GM13977 (cell line): ENCODE results near the gene TTYH2.

Experiments used
- DNase-seq: peaks from one replicate; pipeline ENCODE4 v3.0.0; 2012; ENCODE audit warnings: low spot score
- in situ Hi-C: fragments of 300-500 bp; cut with MboI; formaldehyde crosslinking; loops from one replicate; pipeline ENCODE4 v1.12.0; 2022; ENCODE audit warnings: low sequenced_read_pairs, low pct_unique_long_range_greater_than_20kb, mixed read lengths, inconsistent platforms; ENCODE audit not compliant: unreplicated experiment
- TF ChIP-seq, protein P1 (sequence below): IDR thresholded peaks from 2 replicates; pipeline ENCODE4 v1.5.1; 2012; ENCODE audit warnings: mild to moderate bottlenecking, control low read depth; ENCODE audit not compliant: insufficient read depth; ENCODE audit errors: extremely low read depth, missing control alignments

TTYH2 gene

DNA sequence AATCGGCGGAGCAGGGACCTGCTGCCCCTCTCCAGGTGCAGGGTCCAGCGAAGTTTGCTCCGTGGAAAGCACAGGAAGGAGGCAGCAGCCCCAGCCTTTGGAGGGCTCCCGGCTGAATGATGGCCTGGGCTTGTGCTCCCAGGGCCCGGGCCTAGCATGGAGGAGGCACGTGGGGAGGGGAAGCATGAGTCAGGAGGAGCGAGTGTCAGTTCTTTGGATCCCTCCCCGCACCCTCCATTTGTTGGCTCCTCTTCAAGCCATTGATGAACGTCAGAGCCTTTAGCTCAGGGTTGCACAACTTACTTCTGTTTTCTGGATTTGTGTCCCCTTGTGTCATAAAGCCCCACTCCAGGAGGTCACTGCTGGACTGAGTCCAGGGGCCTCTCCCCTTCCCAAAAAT, 25.8 kb downstream of the TTYH2 start:
- in situ Hi-C loops: no loop called here
- TF ChIP-seq, protein P1, sequence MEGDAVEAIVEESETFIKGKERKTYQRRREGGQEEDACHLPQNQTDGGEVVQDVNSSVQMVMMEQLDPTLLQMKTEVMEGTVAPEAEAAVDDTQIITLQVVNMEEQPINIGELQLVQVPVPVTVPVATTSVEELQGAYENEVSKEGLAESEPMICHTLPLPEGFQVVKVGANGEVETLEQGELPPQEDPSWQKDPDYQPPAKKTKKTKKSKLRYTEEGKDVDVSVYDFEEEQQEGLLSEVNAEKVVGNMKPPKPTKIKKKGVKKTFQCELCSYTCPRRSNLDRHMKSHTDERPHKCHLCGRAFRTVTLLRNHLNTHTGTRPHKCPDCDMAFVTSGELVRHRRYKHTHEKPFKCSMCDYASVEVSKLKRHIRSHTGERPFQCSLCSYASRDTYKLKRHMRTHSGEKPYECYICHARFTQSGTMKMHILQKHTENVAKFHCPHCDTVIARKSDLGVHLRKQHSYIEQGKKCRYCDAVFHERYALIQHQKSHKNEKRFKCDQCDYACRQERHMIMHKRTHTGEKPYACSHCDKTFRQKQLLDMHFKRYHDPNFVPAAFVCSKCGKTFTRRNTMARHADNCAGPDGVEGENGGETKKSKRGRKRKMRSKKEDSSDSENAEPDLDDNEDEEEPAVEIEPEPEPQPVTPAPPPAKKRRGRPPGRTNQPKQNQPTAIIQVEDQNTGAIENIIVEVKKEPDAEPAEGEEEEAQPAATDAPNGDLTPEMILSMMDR: no peak
- DNase-seq: no peak

- DNase-seq: no peak
- TF ChIP-seq, protein P1: no peak
- in situ Hi-C loops: no loop called here
These were observed 27.3 kb downstream of the TTYH2 start for GRCh38 chr17:74240618-74241205.

DNA sequence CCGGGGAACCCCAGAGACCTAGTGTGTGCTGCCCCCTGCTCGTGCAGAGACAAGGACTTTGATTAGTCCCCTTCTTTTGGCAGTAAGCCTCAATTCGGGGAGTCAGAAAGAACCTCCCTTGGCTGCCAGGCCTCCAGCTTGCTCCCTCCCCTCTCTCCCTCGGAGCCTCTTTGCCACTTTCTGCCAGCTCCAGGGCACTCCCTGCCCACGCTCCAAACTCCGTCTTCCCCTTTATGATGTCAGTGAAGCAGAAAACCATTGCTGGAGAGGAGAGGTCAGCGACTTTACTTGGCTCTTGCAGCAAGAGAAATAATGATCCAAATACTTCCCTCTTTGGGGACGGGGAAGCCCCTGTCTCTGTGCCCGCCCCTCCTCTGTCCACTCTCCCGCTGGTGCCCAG, 28.1 kb downstream of the TTYH2 start:
- in situ Hi-C loops: no loop called here
- DNase-seq: no peak
- TF ChIP-seq, protein P1: no peak

GRCh38 chr17:74241847-74242246, 28.5 kb downstream of the TTYH2 start:
- TF ChIP-seq, protein P1: no peak
- no peak for DNase-seq
- in situ Hi-C loops: no loop called here

DNA sequence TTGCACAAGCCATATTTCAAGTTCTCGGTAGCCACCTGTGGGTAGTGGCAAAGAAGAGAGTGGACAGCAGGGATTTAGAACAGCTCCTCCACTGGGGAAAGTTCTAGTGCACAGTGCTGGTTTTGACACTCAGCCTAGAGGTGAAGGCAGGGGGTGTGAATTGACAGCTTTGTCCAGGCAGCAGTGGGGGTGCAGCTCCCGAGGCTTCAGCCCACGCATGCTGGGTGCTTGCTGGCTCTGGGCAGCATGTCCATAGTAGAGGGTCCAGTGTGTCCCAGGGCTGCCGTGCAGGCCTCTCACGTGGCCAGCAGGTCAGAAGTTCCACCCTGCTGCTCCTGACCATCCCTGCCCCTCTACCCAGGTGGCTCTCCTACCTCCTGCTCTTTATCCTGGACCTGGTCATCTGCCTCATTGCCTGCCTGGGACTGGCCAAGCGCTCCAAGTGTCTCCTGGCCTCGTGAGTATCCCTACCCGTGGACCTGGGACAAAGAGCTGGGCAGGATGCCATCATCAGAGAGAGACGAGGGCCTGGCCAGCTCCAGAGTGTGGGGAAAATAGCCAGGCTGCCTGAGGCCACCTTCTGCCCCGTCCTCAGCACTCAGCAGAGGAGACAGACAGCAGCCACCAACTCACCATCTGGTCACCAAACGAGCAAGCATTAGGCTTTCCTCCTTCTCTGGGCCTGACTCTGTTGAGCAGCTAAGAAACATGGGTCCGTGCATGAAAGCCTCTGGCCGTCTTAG, 29.8 kb downstream of the TTYH2 start:
- in situ Hi-C loops: no loop called here
- no peak for DNase-seq
- TF ChIP-seq, protein P1: no peak

DNA sequence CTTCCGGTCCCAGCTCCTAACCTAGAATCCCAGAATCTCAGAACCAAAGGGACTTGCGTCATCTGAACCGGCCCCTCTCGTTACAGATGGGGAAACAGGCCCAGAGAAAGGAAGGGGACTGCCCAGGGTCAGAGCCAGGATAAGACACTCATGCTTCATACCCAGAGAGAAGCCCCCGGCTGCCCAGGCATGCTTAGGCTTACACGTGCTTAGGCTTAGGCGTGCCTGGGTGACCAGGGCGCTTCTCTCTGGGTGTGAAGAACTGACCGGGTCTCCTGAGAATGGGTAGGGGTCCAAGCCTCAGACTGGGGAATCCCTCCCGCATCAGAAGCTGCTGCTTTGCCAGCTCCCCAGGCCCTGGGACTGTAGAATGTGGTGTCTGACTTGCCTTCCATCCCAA, 30.8 kb downstream of the TTYH2 start:
- in situ Hi-C loops: no loop called here
- DNase-seq: no peak
- TF ChIP-seq, protein P1: no peak
